Mucosa of descending colon (tissue), 3 donors: ENCODE measurements around the gene CYP27A1. TPM values are rescaled to one million over a fixed set of nuclear protein-coding genes. Genes with fewer than 3 reads are reported as not detected.
A peak's percentile ranks its signal among the peaks of the same experiment; 100 is the strongest.

ENCODE experiments used
- ATAC-seq: fragments of 200-7000 bp; cut with Tn5 transposase; one replicate; pipeline ENCODE4 v1.9.1; 2020; ENCODE audit warnings: mild to moderate bottlenecking, moderate library complexity
- DNase-seq, 3 donors: peaks; one replicate each; pipeline ENCODE4 v3.0.0-alpha.2; 2020
- H3K36me3 ChIP-seq: fragments of 200-600 bp; one replicate; pipeline ENCODE4 v1.8.0; 2021; ENCODE audit warnings: low read depth, mild to moderate bottlenecking
- H3K4me1 ChIP-seq: fragments of 200-600 bp; one replicate; pipeline ENCODE4 v1.8.0; 2021; ENCODE audit warnings: low read depth, mild to moderate bottlenecking
- H3K4me3 ChIP-seq: fragments of 200-600 bp; one replicate; pipeline ENCODE4 v1.8.0; 2021; ENCODE audit warnings: mild to moderate bottlenecking
- H3K9me3 ChIP-seq: fragments of 200-600 bp; one replicate; pipeline ENCODE4 v1.8.0; 2021; ENCODE audit warnings: mild to moderate bottlenecking
- CTCF ChIP-seq: fragments of 200-600 bp; IDR thresholded peaks from one replicate; pipeline ENCODE4 v1.8.0; 2022; ENCODE audit warnings: antibody characterized with exemption, mild to moderate bottlenecking
- intact Hi-C, 2 donors: fragments of 100-400 bp; cut with DNase I in 1 of 2; cut with micrococcal nuclease in 1 of 2; formaldehyde crosslinking; loops; one replicate each; pipeline versions ENCODE4 v1.11.0 to v1.11.1; 2022; cut with DNase I, micrococcal nuclease
- total RNA-seq, 3 donors: library from RNA; stranded (reverse); fragmentation: NEBNext Ultra II Directional in 2 of 3; extraction: Animal tissue kit (Norgen Biotek cat#: 25700) in 2 of 3; gene quantifications; one replicate each; pipeline versions ENCODE4 v1.2.1 to v1.2.4, GENCODE V29; 2021 to 2023
- donor health status: DM: no; HTN: no; CAD: no; lungs with moderate emphysema.
- donor health status: DM: no; HTN: no; CAD: no.
- donor health status: DM: no; HTN: yes; CAD: no.

Gene CYP27A1
- total RNA-seq, 3 donors from 2014 or later, result 31.0 to 70.0 (median 37.7) TPM

- no peak for DNase-seq
Measured at GRCh38 chr2:218858138-218858445, 76.1 kb downstream of the CYP27A1 start.

GRCh38 chr2:218858671-218859555 is 77.0 kb downstream of the CYP27A1 start:
- Histone ChIP-seq H3K9me3 (no peaks in the 10 kb centered on the region), H3K4me1 (peaks cover 15% of the 10 kb centered on the region), H3K4me3 (no peak overlapping the region), H3K36me3 (no peaks in the 10 kb centered on the region)
- DNase-seq (no peak), ATAC-seq (no peak)
- no peak for TF ChIP-seq CTCF
- intact Hi-C loops, result no loop called here

More at GRCh38 chr2:218858138-218858445, 76.1 kb downstream of the CYP27A1 start:
- H3K4me1 ChIP-seq, result peaks cover 15% of the 10 kb centered on the region
- no peaks in the 10 kb centered on the region for H3K36me3 ChIP-seq
- no peak for ATAC-seq
- intact Hi-C loops, result no loop called here
- H3K9me3 ChIP-seq, result no peaks in the 10 kb centered on the region
- no peak for TF ChIP-seq CTCF
- H3K4me3 ChIP-seq, result no peak overlapping the region

GRCh38 chr2:218859556-218859987 is 77.6 kb downstream of the CYP27A1 start, which contains the start of gene WNT6:
Gene WNT6, plus strand, starts transcription at chr2:218859805. Its CDS starts 233 bp downstream, at chr2:218860038.
- no peak for TF ChIP-seq CTCF
- H3K4me3 ChIP-seq, result no peak within 1 kb of the TSS
- ATAC-seq, result peak; percentile 23
- no peaks in the 10 kb centered on the region for H3K9me3 ChIP-seq
- peaks cover 15% of the 10 kb centered on the region for H3K4me1 ChIP-seq
- DNase-seq, result no peak
- intact Hi-C loops, result no loop called here
- no peaks in the 10 kb centered on the region for H3K36me3 ChIP-seq

- intact Hi-C loops, result no loop called here
- ATAC-seq (no peak), DNase-seq (no peak)
- Histone ChIP-seq H3K9me3 (no peaks in the 10 kb centered on the region), H3K4me1 (peaks cover 15% of the 10 kb centered on the region), H3K4me3 (no peak overlapping the region), H3K36me3 (no peaks in the 10 kb centered on the region)
- no peak for TF ChIP-seq CTCF
Measured at GRCh38 chr2:218859988-218860831, 78.3 kb downstream of the CYP27A1 start.

GRCh38 chr2:218860950-218861381 is 79.0 kb downstream of the CYP27A1 start:
- no peak for DNase-seq
- Histone ChIP-seq H3K4me3 (no peak overlapping the region), H3K36me3 (no peaks in the 10 kb centered on the region), H3K9me3 (no peaks in the 10 kb centered on the region), H3K4me1 (peaks cover 15% of the 10 kb centered on the region)
- peak; percentile 49 for ATAC-seq
- intact Hi-C loops, result no loop called here
- no peak for TF ChIP-seq CTCF
